SKM-1 treated with dmso at 0.1 percent for 144 hours (cell line): Measurements from ENCODE around the gene PEPD.

Source experiments
- DNase-seq: peaks from one replicate; lab custom pipeline; 2025; ENCODE audit not compliant: unreplicated experiment; lab: John Stamatoyannopoulos, UW

The PEPD gene

DNA sequence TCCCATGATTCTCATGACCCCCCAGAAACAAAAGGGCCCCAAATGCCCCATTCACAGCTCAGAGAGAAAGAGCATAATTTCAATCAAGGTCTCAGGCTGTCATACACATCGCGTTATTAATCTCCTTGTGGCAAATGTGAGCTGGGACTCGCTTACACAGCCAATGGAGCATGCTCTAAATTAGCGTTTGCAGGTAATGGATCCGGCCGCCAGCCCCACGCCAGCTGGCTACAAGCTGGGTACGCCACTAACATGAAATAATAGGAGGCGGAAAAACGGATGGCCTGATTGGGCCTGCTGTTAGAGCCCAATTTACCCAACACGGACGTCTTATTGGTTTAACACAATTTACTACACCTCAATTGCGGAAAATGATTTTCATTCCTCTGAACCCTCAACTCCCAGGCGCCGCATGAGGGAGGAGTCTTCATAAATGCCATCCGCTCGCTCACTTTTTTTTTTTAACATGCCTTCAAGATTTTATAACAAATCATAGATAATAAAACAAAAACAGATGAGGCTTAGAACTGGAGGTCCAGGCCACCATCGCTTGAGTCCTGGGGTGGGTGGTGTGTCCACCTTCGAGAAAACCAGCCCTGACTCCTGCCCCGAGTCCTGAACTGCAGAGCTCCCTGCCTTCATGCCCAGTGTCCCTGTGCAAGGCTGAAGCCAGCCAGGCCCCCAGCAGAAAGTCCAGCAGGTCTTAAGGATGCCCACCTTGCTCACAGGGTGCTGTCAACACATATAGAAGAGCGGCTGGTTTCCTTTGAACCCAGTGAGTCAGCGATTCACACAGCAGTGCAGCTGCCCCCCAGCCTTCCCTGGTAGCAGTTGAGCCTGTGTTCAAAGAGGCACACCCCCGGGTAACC is 62.1 kb downstream of the PEPD start:
- no peak for DNase-seq

DNA sequence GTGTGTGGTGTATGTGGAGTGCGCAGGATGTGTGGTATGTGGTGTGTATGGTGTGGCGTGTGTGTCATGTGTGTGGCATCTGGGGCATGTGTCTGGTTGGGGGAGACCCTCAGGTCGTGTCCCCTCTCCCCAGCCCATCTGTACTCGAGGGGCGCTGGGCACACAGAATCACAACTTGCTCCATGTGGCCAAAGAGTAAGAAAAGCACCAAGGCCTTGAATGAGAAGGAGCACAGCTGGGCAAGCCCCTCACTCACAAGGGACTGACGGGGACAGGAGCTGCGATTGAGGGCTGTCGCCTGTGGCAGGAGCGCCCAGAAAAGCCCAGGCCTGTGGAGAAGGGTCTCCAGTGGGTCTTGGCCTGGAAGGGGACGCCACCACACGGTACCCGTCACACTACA is 62.8 kb downstream of the PEPD start:
- no peak for DNase-seq

DNA sequence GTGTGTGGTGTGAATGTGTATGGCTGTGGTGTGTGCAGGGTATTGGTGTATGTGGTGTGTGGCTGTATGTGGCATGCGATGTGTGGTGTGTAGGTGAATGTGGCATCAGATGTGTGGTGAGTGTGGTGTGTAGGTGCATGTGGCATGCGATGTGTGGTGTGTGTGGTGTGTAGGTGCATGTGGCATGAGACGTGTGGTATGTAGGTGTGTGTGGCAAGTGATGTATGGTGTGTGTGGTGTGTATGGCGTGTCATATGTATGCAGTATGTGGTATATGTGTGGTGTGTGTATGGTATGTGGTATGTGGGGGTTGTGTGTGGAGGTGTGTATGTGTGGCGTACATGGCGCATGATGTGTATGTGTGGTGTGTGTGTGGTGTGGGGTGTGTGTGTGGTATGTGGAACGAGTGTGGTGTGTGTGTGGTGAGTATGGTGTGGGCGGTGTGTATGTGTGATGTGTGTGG is 63.4 kb downstream of the PEPD start:
- no peak for DNase-seq

DNA sequence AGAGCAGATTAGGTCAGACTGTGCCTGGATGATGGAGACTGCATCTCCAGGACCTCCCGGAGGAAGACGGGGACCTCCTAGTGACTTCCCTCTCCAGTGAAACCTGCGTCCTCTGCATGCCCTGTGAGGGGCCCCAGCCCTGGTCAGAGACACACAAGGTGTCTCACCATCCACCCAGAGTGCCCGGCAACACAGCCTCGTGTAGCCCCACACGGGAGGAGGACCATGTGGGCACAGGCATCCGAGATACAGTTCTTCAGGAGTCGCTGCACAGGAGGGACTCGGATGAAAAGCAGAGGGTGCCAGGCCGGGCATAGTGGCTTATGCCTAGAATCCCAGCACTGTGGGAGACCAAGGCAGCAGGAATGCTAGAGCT is 64.8 kb downstream of the PEPD start:
- no peak for DNase-seq

DNA sequence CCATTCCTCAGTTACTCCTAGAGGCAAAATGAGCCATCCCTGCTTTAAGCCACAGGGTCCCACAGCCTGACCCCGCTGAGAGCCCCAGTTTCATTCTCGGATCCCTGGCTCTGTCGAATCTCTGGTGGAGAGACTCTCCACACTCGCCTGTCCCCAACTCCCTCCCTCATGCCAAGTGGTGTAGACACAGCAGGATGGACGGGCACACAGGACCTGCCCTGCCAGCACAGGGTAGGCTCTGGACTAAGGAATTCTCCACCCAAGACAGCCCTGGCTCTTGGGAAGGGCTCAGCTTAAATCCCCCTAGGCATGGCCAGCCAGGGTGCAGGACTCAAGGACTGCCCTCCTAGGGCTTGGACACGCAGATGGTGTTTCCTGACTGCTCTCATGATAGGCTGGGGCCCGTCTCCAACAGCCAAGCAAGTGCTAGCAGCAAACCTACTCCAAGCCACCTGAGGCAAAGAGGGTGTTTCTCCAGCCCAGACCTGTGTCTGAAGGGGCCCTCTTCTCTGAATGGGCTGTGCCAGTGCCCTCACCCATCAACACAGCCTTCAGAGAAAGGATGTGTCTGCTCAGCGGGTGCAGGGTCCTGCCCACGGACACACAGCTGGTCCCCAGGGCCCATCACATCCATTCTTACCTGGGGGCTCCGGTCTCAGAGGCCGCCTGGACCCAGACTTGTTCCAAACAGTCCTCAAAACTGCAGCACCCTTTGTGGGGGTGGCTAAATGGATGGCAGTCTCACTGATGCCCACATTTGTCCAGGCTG is 65.3 kb downstream of the PEPD start:
- no peak for DNase-seq

DNA sequence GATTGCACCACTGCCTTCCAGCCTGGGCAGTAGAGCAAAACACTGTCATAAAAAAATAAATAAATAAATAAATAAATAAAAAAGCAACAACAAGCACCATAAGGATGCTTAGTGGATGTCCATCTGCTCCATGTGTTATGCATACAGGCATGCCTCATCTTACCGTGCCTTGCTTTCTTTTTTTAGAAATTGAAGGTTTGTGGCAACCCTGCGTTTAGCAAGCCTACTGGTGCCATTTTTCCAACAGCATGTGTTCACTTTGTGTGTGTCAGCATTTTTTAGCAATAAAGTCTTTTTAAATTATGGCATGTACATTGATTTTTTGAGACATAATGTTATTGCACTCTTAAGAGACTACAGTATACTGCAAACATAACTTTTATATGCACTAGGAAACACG is 68.3 kb downstream of the PEPD start:
- no peak for DNase-seq

DNA sequence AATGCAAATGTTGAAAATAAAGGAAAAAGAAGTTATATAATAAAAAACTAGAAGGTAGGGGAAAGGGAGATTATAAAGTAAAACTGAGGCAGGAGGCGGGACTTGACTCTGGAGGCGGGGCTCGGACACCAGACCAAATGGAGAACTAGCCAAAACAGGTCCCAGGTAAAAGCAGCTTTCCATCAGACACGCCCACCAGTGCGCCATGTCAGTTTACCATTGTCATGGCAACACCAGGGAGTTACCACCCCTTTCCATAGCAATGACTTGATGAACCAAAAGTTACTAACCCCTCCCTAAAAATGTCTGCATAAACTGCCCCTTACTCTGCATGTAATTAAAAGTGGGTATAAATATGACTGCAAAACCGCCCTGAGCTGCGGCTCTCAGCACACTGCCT is 70.9 kb downstream of the PEPD start:
- no peak for DNase-seq

DNA sequence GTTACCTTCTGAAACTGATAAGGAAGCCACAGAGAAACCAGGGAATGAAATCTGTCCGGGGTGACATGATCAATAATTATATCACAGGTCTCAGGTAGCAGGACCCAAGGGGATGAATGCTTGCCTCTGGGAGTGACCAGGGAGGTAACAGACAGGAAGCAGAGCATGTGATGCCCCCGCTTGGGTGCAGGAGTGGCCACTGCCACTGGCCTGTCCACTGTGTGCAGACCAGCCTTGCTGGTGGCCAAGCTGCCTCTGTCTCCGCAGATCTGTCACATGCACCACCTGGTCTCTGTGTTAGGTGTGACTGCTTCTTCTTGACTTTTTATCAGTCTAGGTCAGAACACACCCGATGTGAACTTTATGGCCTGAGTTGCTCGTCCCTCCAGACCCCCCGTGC is 71.8 kb downstream of the PEPD start:
- no peak for DNase-seq

DNA sequence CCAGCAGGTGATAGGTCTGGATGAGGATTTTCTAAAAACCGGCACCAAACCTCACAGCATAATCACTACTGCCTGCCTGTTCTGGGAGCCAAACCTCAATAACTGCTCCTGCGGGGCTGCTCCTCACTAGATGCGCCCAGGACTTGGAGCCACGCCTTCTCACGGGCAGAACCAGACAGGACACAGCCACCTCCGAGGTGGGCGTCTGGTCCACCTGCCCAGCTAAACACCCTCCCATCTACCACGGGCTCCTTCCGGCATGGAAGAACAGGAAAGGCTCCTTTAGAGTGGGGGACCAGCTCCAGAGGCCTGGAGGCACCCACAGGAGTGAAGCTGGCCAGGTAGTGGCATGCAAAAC is 73.5 kb downstream of the PEPD start:
- no peak for DNase-seq

DNA sequence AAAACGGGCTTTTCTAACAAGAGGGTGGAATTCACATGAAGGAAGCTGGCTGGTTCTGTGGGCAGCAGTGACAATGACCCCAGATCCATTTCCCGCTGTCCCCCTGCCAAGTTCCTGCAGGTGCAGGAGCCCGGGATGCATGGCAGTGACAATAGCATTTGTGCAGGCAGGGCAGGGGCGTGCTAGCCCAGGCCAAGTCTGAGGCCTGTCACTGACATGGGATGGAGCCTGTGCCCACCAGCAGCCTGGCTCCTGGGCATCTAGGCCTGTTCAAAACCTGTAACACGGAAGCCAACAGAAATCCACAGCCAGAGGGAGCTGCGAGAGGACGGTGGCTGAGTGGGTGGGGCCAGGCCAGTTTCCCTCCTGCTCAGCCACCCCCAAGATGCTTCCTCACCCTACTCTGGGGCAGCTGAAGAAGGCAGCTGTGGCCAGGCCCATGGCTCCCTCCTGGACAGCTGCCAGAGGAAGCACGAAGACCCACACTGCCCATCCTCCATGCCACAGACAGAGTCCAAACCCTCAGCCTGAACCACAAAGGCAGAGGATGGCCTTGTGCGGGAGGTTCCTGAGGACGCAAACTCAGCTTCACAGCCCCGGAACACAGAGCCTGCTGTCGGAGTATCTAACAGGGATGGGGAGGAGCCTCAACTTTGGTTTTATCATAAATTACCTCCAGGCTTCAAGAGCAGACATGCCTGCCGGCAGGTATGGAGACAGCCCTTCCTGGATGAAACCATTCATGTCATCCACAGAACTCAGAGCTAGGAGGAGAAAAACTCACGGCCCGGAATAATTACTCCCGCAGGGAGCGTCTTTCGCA is 74.0 kb downstream of the PEPD start:
- no peak for DNase-seq

DNA sequence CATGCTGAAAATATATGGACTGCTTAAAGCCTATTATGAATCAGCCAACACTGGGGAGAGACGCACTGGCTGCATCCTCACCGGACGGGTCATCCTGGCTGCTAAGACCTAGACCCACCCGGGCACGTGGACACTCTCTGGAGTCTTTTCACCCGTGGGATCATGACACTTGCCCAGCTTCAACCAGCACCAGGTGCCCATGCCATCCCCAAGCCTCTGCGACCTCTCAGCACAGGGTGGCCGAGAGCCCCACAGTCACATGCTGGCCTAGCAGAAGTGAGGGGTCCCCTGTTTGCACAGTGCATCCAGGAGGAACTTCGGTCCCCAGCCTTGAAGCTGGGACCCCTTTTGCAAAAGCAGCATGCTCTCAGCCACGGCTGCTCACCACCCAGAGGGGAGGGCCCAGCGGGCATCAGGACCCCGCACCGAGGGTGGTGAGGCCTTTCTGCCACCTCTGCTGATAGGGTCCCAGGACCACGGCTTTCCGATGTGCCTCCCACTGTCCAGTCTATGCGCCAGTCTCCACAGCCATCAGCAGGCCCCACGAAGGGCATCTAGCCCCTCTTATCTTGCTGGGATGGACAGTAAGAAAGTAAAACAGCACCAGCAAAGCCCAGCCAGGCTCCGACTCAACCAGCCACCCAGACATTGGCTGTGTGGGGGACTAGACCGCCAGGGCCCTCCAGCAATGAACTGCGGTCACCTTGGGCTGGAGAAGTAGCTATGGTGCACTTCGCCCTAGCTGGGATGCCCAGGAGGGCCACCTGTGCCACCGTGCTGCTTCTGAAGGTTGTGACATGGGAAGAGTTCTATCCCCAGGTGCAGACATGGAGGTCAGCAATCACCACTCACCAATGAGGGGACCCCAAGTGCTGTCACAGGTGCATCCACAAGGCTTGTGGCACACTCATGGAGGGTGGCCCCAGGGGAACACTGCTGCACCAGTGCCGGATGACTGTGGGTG is 75.0 kb downstream of the PEPD start:
- DNase-seq, result no peak

DNA sequence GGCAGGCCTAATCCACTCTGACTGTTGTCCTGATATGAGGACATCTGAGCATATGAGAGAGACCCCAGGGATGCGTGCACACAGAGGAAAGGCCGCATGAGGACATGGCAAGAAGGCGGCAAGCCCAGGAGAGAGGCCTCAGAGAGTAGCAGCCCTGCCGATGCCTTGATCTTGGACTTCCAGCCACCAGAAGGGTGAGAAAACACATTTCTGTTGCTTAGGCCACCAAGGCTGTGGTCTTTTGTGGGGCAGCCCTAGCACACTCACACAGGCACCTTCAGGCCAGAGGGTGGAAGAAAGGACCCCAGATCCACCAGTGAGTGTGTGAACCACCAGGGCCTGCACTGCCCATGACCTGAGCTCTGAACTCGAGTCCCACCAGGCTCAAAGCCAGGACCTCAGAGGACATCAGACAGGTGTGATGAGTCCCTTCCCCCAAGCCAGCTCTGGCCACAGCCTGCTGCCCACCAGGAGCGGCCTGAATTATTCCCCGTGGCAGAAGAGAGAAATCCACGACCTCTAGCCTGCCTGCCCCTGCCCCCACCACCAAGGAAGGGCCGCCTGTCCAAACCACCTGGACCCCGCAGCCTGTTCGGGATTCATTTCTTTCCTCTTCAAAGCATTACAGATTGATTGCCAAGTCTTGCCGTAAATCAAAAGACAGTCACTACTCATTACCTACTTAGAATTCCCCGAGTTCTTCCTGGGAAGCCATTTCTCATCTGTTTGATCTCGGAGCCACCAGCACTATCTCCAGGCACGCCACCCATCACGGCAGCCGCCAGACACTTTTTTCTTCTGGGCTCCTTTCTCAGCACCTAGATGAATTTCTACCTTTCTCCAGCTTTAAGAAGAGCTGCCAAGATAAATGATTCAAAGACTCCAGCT is 75.9 kb downstream of the PEPD start:
- DNase-seq, result no peak

DNA sequence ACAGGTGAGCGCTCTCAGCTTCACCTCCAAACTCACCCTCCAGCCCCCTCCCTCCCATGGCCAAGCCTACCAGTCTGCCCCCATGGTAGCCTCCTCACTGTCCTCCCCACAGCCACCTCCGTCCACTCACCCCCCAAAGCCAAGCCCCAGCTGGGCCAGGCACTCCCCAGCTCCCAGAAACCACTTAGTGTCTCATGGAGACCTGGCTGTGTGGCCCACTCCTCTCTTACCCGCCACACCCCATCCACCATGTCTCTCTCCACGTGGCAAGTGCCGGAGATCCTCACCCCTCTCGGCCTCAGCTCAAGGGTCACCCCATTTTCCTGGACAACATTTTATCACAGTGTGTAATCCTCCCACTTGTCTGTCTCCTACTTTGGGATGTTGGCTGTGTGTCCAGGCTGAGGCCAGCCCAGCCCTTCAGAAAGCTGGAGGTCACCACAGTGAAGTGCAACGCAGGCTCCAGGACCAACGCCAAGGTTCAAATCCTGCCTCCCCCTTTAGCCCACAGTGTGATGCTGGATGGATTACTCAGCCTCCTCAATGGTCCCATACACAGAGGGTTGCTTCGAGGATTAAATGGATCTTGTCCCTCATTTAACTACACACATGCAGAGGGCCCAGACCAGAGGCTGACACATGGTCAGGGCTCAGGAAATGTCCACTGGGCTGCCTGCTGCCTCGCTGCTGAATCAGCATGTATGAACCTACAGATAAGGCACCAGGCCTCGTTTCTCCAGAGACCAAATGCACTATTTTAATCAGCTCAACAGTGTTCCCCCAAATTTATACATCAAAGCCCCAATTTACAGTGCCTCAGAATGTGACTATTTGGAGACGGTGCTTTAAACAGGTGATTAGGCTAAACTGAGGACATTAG is 76.8 kb downstream of the PEPD start:
- DNase-seq, result no peak

DNA sequence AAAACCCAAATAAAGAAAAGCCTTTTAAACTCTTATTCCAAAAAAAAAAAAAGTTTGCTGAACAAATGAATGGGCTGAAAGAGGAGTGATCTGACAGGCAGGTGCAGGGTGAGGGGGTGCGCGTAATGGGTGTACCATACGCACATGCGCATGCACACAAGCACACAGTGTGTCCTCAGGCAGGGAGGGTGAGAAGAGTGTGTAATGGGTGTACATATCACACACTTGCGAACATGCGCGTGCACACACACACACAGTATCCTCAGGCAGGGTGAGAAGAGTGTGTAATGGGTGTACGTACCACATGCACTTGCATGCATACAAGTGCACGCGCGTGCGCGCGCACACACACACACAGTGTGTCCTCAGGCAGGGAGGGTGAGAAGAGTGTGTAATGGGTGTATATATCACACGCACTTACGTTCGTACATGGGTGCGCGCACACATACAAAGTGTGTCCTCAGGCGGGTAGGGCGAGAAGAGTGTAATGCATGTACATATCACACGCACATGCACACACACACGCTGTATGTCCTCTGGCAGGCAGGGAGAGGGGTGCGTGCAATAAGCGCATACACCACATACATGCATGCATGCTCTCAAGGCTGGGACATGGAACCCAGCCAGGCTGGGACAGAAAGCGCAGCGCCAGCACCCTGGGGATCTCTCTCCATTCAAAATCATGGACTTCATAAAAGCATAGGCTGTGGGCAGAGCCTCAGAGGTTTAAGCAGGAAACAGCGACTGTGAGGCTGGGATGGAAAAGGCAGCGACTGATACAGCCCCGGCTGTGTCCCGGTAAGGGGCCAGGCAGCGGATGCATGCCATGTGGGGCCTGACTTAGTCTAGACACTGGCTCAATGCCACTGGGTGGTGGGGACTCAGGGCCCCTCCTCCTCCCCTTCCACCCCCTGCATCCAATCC is 77.7 kb downstream of the PEPD start:
- DNase-seq, result no peak

DNA sequence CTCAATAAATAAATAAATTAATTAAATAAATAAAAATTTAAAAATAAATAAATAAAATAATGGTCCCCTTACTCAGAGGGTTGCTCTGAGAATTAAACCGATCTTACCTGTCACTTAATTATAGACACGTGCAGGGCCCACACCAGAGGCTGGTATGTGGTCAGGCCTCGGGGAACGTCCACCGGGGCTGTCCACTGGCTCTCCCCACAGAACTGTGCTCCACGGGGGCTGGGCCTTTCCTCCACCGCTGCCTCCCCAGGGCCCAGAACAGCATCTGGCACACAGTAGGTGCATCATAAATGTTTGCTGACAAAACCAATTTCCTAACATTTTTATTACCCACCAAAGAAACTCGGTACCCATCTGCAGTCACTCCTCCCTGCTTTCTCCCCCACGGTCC is 78.9 kb downstream of the PEPD start:
- no peak for DNase-seq

DNA sequence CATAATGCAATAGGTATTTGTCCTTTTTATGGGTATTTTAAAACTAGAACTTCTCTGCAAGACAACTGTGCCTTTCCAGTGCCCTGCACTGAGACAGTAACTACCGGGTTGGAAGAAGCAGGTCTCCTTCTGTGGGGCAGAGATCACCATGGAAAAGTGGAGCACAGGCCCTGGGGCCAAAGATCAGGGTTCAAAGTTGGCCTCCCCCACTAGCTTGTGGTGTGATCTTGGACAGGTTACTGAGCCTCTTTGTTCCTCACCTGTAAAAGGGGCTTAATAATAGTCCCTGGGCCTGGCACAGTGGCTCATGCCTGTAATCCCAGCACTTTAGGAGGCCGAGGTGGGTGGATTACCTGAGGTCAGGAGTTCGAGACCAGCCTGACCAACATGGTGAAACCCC is 79.8 kb downstream of the PEPD start:
- no peak for DNase-seq

DNA sequence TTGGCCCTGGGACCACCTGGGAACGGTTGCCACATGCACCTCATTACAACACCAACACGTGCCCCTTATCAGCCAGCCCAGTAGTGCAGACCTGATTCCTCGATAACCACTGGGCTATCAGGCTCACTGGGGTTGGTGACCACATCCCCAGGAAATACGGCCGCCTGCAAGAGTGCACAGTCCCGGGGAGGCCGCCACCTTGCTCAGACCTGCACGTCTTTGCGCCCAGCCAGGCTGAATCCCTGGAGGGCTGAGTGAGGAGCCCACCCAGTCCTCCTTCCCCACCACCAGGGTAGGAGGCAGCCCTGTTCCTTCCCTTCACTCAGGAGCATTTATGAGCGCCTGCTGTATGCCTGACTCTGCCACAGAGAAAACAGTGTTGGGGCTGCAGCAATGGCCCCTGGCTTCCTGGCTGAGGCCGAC is 80.3 kb downstream of the PEPD start:
- no peak for DNase-seq
